OCI-LY7 (cell line): Measurements from ENCODE around the gene ADCY3. TPM values are rescaled to one million over a fixed set of nuclear protein-coding genes. Genes with fewer than 3 reads are reported as not detected.
"Not testable (repeated sequence)": the region's sequence is repeated elsewhere in the genome, so short reads cannot be mapped to it uniquely, and the experiment has no call there.

Experiments
- BruUV-seq: library from RNA; stranded (reverse); fragments of 400-500 nt; replicated peaks from 2 replicates; lab custom pipeline; 2021; lab: Mats Ljungman, UMichigan
- CTCF ChIA-PET: fragments of 300-600 bp; sonication (Branson Sonifier 250); formaldehyde crosslinking; loops from one replicate; lab custom pipeline; 2022; ENCODE audit warnings: antibody characterized with exemption; ENCODE audit not compliant: unreplicated experiment; lab: Charles Lee
- POLR2A ChIA-PET: fragments of 300-600 bp; sonication (Branson Sonifier 250); formaldehyde crosslinking; loops from one replicate; lab custom pipeline; 2022; ENCODE audit warnings: antibody characterized with exemption; lab: Charles Lee
- DNase-seq: peaks from one replicate; pipeline ENCODE4 v3.0.0-alpha.2; 2015; ENCODE audit warnings: low spot score
- H2AFZ ChIP-seq: fragments of 200-600 bp; sonication (generic), shearing (Covaris generic); 2 replicates; pipeline ENCODE4 v1.6.1; 2014; ENCODE audit warnings: mild to moderate bottlenecking, antibody characterized with exemption, low read length, moderate library complexity
- H3K27ac ChIP-seq: fragments of 200-600 bp; sonication (generic); 2 replicates; pipeline ENCODE4 v1.5.1; 2014; ENCODE audit warnings: mixed run types, low read depth, mild to moderate bottlenecking, moderate library complexity, low read length, inconsistent platforms; ENCODE audit not compliant: poor library complexity, severe bottlenecking
- H3K36me3 ChIP-seq: fragments of 200-600 bp; sonication (generic); 2 replicates; pipeline ENCODE4 v1.6.1; 2014; ENCODE audit warnings: mild to moderate bottlenecking, antibody characterized with exemption, low read length, moderate library complexity, mixed read lengths; ENCODE audit not compliant: insufficient read depth
- H3K4me1 ChIP-seq: fragments of 200-600 bp; sonication (generic); 2 replicates; pipeline ENCODE4 v1.5.1; 2014; ENCODE audit warnings: mild to moderate bottlenecking, low read length; ENCODE audit not compliant: insufficient read depth, poor library complexity, severe bottlenecking
- H3K4me2 ChIP-seq: fragments of 200-600 bp; sonication (generic); 2 replicates; pipeline ENCODE4 v1.6.1; 2014; ENCODE audit warnings: mild to moderate bottlenecking, low read length
- H3K4me3 ChIP-seq: fragments of 200-600 bp; sonication (generic); 2 replicates; pipeline ENCODE4 v1.5.1; 2014; ENCODE audit warnings: mild to moderate bottlenecking, low read depth, low read length; ENCODE audit not compliant: poor library complexity, severe bottlenecking
- H3K79me2 ChIP-seq: fragments of 200-600 bp; sonication (generic); 2 replicates; pipeline ENCODE4 v1.6.1; 2016; ENCODE audit warnings: low read depth, mild to moderate bottlenecking, low read length, moderate library complexity, mixed read lengths; ENCODE audit not compliant: insufficient read depth
- H3K9me2 ChIP-seq: fragments of 200-600 bp; sonication (generic); 2 replicates; pipeline ENCODE4 v1.6.1; 2016; ENCODE audit warnings: mild to moderate bottlenecking, low read length, mixed read lengths; ENCODE audit not compliant: insufficient read depth
- H3K9me3 ChIP-seq: fragments of 200-600 bp; sonication (generic); 2 replicates; pipeline ENCODE4 v1.6.1; 2014; ENCODE audit warnings: mild to moderate bottlenecking, mixed run types, low read length, mixed read lengths
- H4K20me1 ChIP-seq: fragments of 200-600 bp; sonication (generic); 2 replicates; pipeline ENCODE4 v1.6.1; 2014; ENCODE audit warnings: mild to moderate bottlenecking, antibody characterized with exemption, low read length, moderate library complexity, mixed read lengths; ENCODE audit not compliant: insufficient read depth
- CTCF ChIP-seq: fragments of 200-600 bp; sonication (generic); conservative IDR thresholded peaks from 2 replicates; pipeline ENCODE4 v1.5.1; 2014; ENCODE audit warnings: mild to moderate bottlenecking, antibody characterized with exemption, low read length, moderate library complexity, mixed read lengths
- EZH2phosphoT487 ChIP-seq: fragments of 200-600 bp; sonication (generic); IDR thresholded peaks from 2 replicates; pipeline ENCODE4 v1.6.1; 2018; ENCODE audit warnings: low read depth, borderline replicate concordance, mild to moderate bottlenecking, mixed run types, antibody characterized with exemption, low read length, moderate library complexity, mixed read lengths
- intact Hi-C: fragments of 100-400 bp; cut with micrococcal nuclease; formaldehyde crosslinking; loops from one replicate; pipeline ENCODE4 v1.10.0; 2022; ENCODE audit not compliant: unreplicated experiment
- total RNA-seq, 2 experiments: library from RNA; depleted of rRNA in 1 of 2; stranded (reverse); fragments of >200 nt in 1 of 2; shearing (Covaris generic) in 1 of 2; gene quantifications; 2 replicates each; pipeline ENCODE4 v1.2.3, GENCODE V29; 2014 to 2022

Gene ADCY3
- total RNA-seq, 2 experiments from 2014 or later, result 45.8 to 55.0 TPM

- intact Hi-C loops, result no loop called here
- Histone ChIP-seq H3K9me2 (no peaks in the 10 kb centered on the region), H3K4me1 (no peaks in the 10 kb centered on the region), H3K4me3 (no peak overlapping the region), H2AFZ (no peak overlapping the region), H4K20me1 (no peaks in the 10 kb centered on the region), H3K4me2 (no peak overlapping the region), H3K9me3 (no peaks in the 10 kb centered on the region), H3K27ac (no peak overlapping the region), H3K79me2 (no peaks in the 10 kb centered on the region), H3K36me3 (peaks cover 36% of the 10 kb centered on the region)
- no TSS peak for BruUV-seq
- no peak for DNase-seq
- POLR2A ChIA-PET, result no interaction called here
- TF ChIP-seq CTCF (no peak), EZH2phosphoT487 (no peak)
- CTCF ChIA-PET, result no interaction called here
Observed at GRCh38 chr2:24836706-24837105, 83.3 kb downstream of the ADCY3 start.

DNA sequence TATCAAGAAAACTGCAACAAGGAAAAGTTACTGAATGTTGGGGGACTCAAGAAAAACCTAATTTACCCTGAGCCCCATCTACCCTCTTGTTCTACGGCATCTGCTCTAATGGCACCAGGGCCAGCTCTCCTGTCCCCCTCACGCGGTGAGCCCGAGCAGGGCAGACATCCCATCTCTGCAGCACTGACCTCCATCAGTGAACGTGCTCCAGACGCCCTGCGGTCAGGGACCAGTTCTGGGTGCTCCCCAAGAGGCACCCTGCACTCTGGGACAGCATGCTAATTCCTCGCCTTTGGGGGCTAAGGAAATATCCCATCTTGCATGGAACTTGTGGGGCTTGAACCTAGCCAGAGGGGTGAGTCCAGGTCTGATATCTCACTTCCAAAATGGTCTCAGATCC is 83.8 kb downstream of the ADCY3 start:
- BruUV-seq, result no TSS peak
- Histone ChIP-seq H3K4me2 (no peak overlapping the region), H3K27ac (no peak overlapping the region), H3K9me3 (no peaks in the 10 kb centered on the region), H3K4me3 (no peak overlapping the region), H3K4me1 (no peaks in the 10 kb centered on the region), H3K79me2 (no peaks in the 10 kb centered on the region), H2AFZ (no peak overlapping the region), H4K20me1 (no peaks in the 10 kb centered on the region), H3K9me2 (no peaks in the 10 kb centered on the region), H3K36me3 (peaks cover 38% of the 10 kb centered on the region)
- no peak for DNase-seq
- CTCF ChIA-PET, result no interaction called here
- TF ChIP-seq EZH2phosphoT487, result no peak
- TF ChIP-seq CTCF, result no peak
- intact Hi-C loops, result no loop called here
- POLR2A ChIA-PET, result no interaction called here

- H3K4me3 ChIP-seq, H2AFZ ChIP-seq, H3K9me2 ChIP-seq, DNase-seq, intact Hi-C loops, BruUV-seq, POLR2A ChIA-PET, H3K9me3 ChIP-seq, H3K4me2 ChIP-seq, H3K4me1 ChIP-seq, H3K27ac ChIP-seq, H3K79me2 ChIP-seq, H4K20me1 ChIP-seq: not testable (repeated sequence)
- CTCF ChIA-PET, result interaction anchor here (0.6 kb wide), 1 partner anchor 107 kb away, joined by 3 read pairs; no protein-coding TSS in a partner anchor
- peaks cover 40% of the 10 kb centered on the region for H3K36me3 ChIP-seq
Observed at GRCh38 chr2:24835411-24835810, 84.6 kb downstream of the ADCY3 start.
